Loucy (cell line): ENCODE results near the gene ARL3.

ENCODE experiments used
- CTCF ChIP-seq: fragments of 200-600 bp; sonication (generic); conservative IDR thresholded peaks from 2 replicates; pipeline ENCODE4 v1.5.1; 2014; ENCODE audit warnings: mild to moderate bottlenecking, antibody characterized with exemption, low read length
- EZH2phosphoT487 ChIP-seq: fragments of 200-600 bp; IDR thresholded peaks from 2 replicates; pipeline ENCODE4 v1.6.1; 2018; ENCODE audit warnings: antibody characterized with exemption, mild to moderate bottlenecking, moderate library complexity, borderline replicate concordance

DNA sequence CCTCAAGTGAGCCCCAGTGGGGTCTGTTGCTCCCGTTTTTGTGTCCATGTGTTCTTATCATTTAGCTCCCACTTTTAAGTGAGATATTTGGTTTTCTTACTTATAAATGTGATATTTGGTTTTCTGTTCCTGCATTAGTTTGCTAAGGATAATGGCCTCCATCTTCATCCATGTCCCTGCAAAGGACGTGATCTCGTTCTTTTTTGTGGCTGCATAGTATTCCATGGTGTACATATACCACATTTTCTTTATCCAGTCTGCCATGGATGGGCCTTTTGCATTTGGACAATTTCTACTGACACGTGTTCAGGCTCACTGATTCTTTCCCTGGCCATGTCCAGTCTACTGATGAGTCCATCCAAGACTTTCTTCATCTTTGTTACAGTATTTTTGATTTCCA is 9.8 kb upstream of the ARL3 start:
- TF ChIP-seq CTCF (no peak), EZH2phosphoT487 (no peak)
